ENCODE measurements around the gene PCNX1. TPM values are rescaled to one million over a fixed set of nuclear protein-coding genes. Genes with fewer than 3 reads are reported as not detected.

PCNX1 gene
- total RNA-seq, 2 experiments from 2014 or later: 67.8 to 68.9 TPM

- peak; percentile 60 for ATAC-seq
- H3K36me3 Mint-ChIP-seq (ENCODE audit: low read depth): peaks cover 37% of the 10 kb centered on the region
- H3K4me3 Mint-ChIP-seq: no peak overlapping the region
- no peaks in the 10 kb centered on the region for H3K27me3 Mint-ChIP-seq (ENCODE audit: low read depth)
- CTCF ChIA-PET: interaction anchor here (0.6 to 4.8 kb wide), 22 partner anchors 9 to 752 kb away, joined by 3 to 31 read pairs (median 4); no protein-coding TSS in a partner anchor
- H3K27ac Mint-ChIP-seq: no peak overlapping the region
- no peaks in the 10 kb centered on the region for H3K4me1 Mint-ChIP-seq (ENCODE audit: low read depth)
- DNase-seq: peak; percentile 44
- POLR2A ChIA-PET: no interaction called here
- no peaks in the 10 kb centered on the region for H3K9me3 Mint-ChIP-seq (ENCODE audit: insufficient read depth)
Observed at GRCh38 chr14:71103662-71104484, 196.6 kb downstream of the PCNX1 start.

DNA sequence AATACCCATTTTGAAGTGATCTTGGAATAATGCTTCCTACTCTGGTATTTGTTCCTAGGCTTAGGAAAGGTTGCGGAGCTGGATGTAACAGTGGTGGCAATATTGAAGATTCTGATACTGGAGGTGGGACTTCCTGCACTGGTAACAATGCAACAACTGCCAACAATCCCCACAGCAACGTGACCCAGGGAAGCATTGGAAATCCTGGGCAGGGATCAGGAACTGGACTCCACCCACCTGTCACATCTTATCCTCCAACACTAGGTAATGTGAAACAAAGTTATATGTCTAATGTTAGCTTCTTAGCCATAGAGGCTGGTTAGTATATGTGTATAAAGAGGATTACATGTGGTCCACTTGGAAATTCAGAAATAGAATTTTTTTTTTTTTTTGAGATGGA lies 197.9 kb downstream of the PCNX1 start:
- ATAC-seq (no peak), DNase-seq (no peak)
- peaks cover 44% of the 10 kb centered on the region for H3K36me3 Mint-ChIP-seq (ENCODE audit: low read depth)
- CTCF ChIA-PET: interaction anchor here (0.6 to 4.8 kb wide), 8 partner anchors 9 to 750 kb away, joined by 3 to 31 read pairs (median 4); no protein-coding TSS in a partner anchor
- no peak overlapping the region for H3K27ac Mint-ChIP-seq
- H3K9me3 Mint-ChIP-seq (ENCODE audit: insufficient read depth): no peaks in the 10 kb centered on the region
- H3K4me3 Mint-ChIP-seq: no peak overlapping the region
- POLR2A ChIA-PET: no interaction called here
- no peaks in the 10 kb centered on the region for H3K4me1 Mint-ChIP-seq (ENCODE audit: low read depth)
- H3K27me3 Mint-ChIP-seq (ENCODE audit: low read depth): no peaks in the 10 kb centered on the region

DNA sequence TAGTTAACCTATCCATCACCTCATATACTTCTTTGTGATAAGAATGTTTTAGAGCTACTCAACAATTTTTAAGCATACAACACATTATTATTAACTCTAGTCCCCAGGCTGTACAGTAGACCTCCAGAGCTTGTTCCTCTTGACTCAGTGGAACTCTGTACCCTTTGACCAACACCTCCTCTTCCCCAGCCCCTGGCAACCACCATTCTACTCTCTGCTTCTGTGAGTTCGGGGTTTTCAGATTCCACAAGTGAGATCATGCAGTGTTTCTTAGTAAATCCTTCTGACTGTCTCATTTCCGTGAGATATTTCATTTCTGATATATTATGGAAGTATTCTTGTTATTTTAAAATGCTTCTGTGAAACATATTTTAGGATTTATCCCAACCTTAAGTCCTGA lies 200.7 kb downstream of the PCNX1 start:
- Mint-ChIP-seq H3K9me3 (ENCODE audit: insufficient read depth) (no peaks in the 10 kb centered on the region), H3K4me1 (ENCODE audit: low read depth) (no peaks in the 10 kb centered on the region), H3K36me3 (ENCODE audit: low read depth) (peaks cover 53% of the 10 kb centered on the region), H3K27me3 (ENCODE audit: low read depth) (no peaks in the 10 kb centered on the region), H3K4me3 (no peak overlapping the region), H3K27ac (no peak overlapping the region)
- ATAC-seq (no peak), DNase-seq (no peak)
- ChIA-PET POLR2A (no interaction called here), CTCF (interaction anchor here (0.7 to 1.3 kb wide), 3 partner anchors 31 to 645 kb away, joined by 3 to 5 read pairs (median 5); no protein-coding TSS in a partner anchor)

GRCh38 chr14:71108398-71109119 lies 201.3 kb downstream of the PCNX1 start:
- Mint-ChIP-seq H3K9me3 (ENCODE audit: insufficient read depth) (no peaks in the 10 kb centered on the region), H3K27ac (peak overlapping the region; percentile 22), H3K4me3 (no peak overlapping the region), H3K4me1 (ENCODE audit: low read depth) (no peaks in the 10 kb centered on the region), H3K36me3 (ENCODE audit: low read depth) (peaks cover 50% of the 10 kb centered on the region), H3K27me3 (ENCODE audit: low read depth) (no peaks in the 10 kb centered on the region)
- ChIA-PET POLR2A (interaction anchor here (0.5 kb wide), 1 partner anchor 70 kb away, joined by 3 read pairs; no protein-coding TSS in a partner anchor), CTCF (no interaction called here)
- DNase-seq: no peak
- no peak for ATAC-seq

DNA sequence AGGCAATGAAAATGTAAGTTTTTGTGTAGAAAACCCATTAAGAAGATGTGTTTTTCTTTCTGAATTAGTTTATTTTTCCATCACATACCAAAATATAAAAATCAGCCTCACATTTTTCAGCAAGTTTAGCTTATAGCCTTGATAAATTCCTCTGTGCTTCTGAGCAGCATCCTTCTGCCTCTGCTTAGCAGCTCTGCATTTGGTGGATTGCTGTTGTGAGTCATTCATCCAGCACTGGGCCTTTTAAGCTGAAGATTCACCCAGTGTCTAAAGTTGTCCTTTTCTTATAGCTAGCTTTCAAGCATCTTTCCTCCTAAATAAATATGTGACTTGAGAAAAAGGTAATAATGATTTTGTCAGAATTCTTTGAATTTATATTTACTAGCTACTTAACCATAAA lies 206.1 kb downstream of the PCNX1 start:
- H3K9me3 Mint-ChIP-seq (ENCODE audit: insufficient read depth): no peaks in the 10 kb centered on the region
- H3K4me1 Mint-ChIP-seq (ENCODE audit: low read depth): no peaks in the 10 kb centered on the region
- no peak overlapping the region for H3K4me3 Mint-ChIP-seq
- ATAC-seq: no peak
- CTCF ChIA-PET: interaction anchor here (0.9 to 1.5 kb wide), 3 partner anchors 9 to 12 kb away, joined by 3 to 5 read pairs (median 3); no protein-coding TSS in a partner anchor
- POLR2A ChIA-PET: interaction anchor here (0.6 kb wide), 1 partner anchor 1100 kb away, joined by 3 read pairs; no protein-coding TSS in a partner anchor
- H3K27ac Mint-ChIP-seq: no peak overlapping the region
- DNase-seq: no peak
- H3K36me3 Mint-ChIP-seq (ENCODE audit: low read depth): peaks cover 47% of the 10 kb centered on the region
- no peaks in the 10 kb centered on the region for H3K27me3 Mint-ChIP-seq (ENCODE audit: low read depth)

DNA sequence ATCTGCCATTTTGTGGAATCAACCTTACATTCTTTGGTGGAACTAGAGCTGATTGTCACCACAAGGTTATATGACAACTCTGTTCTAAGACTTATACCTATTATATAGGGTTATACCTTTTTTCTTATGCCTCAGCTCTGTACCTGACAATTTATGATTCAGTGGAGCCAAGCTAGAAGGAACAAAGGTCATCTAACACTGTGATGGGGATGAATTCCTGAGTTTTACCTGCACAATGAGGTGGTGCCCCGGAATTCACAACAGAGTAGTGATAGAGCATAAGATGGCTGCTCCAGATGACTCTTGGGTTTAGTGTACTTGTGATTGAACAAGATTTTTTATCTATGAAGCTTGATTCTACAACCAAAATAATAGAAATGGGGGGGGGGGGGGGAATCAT lies 207.3 kb downstream of the PCNX1 start:
- ChIA-PET POLR2A (interaction anchor here (0.6 kb wide), 1 partner anchor 1626 kb away, joined by 5 read pairs; no protein-coding TSS in a partner anchor), CTCF (interaction anchor here (0.6 to 1.5 kb wide), 5 partner anchors 10 to 741 kb away, joined by 3 to 7 read pairs (median 4); no protein-coding TSS in a partner anchor)
- ATAC-seq: no peak
- H3K36me3 Mint-ChIP-seq (ENCODE audit: low read depth): peaks cover 48% of the 10 kb centered on the region
- H3K27me3 Mint-ChIP-seq (ENCODE audit: low read depth): no peaks in the 10 kb centered on the region
- no peak overlapping the region for H3K4me3 Mint-ChIP-seq
- no peaks in the 10 kb centered on the region for H3K4me1 Mint-ChIP-seq (ENCODE audit: low read depth)
- no peak overlapping the region for H3K27ac Mint-ChIP-seq
- no peak for DNase-seq
- H3K9me3 Mint-ChIP-seq (ENCODE audit: insufficient read depth): no peaks in the 10 kb centered on the region

DNA sequence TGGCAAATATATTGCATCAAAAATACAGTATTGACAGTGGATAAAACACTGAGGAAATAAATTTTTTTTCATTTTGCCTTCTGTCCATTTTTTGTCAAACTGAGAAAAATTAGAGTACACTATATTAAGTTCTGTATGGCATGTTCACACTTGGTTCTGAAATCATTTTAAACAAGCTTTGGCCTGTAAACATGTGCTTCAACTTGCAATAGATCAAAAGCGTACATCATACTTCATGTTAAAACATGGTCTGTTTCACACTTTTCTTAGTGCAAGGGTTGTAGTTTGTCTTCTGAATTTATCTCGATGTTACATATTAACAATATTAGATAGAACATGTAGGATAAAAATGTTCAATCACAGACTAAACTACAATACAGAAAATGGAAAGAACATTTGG lies 208.0 kb downstream of the PCNX1 start:
- no peaks in the 10 kb centered on the region for H3K9me3 Mint-ChIP-seq (ENCODE audit: insufficient read depth)

DNA sequence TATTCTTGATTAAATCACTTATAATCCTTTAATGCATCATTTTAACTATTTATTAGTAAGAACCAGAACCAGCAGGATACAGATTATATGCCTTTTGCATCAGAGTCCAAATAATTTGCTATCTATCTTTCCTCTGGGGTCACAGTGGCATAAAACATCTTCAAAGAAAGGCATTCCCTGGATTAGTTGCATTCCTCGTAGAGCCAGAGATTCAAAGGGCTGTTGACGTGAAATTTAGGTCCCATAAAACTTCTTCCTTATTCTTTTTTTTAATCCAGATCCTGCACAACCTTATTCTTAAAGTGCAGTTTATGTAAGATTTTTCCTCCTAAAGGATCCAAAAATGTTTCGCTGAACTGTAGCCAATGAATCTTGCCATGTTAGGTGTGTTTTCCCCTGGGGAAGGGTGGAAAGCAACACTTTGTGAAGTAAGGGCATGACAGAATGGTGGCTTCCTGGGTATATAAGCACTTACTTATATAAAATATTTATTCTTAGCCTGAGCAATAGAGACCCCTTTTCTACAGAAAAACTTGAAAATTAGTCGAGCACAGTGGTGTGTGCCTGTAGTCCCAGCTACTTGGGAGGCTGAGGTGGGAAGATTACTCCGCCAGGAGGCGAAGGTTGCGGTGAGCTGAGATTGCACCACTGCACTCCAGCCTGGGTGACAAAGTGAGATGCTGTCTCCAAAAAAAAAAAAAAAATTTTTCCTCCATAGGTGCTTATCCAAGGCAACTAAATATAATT lies 208.7 kb downstream of the PCNX1 start:
- Mint-ChIP-seq H3K4me3 (no peak overlapping the region), H3K27me3 (ENCODE audit: low read depth) (no peaks in the 10 kb centered on the region), H3K9me3 (ENCODE audit: insufficient read depth) (no peaks in the 10 kb centered on the region), H3K27ac (no peak overlapping the region), H3K36me3 (ENCODE audit: low read depth) (peaks cover 35% of the 10 kb centered on the region), H3K4me1 (ENCODE audit: low read depth) (no peaks in the 10 kb centered on the region)
- ATAC-seq: no peak
- CTCF ChIA-PET: no interaction called here
- no peak for DNase-seq
- POLR2A ChIA-PET: no interaction called here

More for the DNA sequence above, 208.0 kb downstream of the PCNX1 start:
- Mint-ChIP-seq H3K27ac (no peak overlapping the region), H3K27me3 (ENCODE audit: low read depth) (no peaks in the 10 kb centered on the region), H3K4me3 (no peak overlapping the region), H3K36me3 (ENCODE audit: low read depth) (peaks cover 41% of the 10 kb centered on the region), H3K4me1 (ENCODE audit: low read depth) (no peaks in the 10 kb centered on the region)
- ATAC-seq (no peak), DNase-seq (no peak)
- ChIA-PET CTCF (interaction anchor here (0.6 to 1.3 kb wide), 4 partner anchors 11 to 740 kb away, joined by 3 to 7 read pairs (median 4); no protein-coding TSS in a partner anchor), POLR2A (no interaction called here)

DNA sequence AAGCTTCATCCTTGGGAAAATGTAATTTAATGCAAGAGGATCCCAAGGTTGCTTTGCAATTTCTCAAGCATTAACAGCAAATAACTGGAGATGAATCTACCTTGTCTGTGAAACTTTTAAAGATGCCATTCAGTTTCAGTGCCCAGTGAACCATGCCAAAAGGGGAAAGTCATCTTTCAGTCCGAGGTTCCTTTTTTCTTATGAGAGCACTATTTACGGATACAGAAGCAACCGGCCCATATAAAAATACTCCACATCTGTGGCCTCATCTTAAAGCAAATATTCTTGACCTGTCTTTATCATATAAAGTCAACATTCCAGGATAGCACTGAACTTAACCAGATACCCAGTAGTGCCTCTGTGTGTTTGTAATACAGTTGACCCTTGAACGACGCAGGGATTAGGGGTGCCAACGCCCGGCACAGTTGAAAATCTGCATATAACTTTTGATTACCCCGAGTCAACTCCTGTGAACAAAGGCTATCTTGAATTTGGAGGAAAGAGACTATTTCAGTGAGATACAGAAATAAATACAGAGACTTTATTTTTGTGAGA lies 209.4 kb downstream of the PCNX1 start:
- Mint-ChIP-seq H3K4me3 (no peak overlapping the region), H3K27me3 (ENCODE audit: low read depth) (no peaks in the 10 kb centered on the region), H3K9me3 (ENCODE audit: insufficient read depth) (no peaks in the 10 kb centered on the region), H3K4me1 (ENCODE audit: low read depth) (no peaks in the 10 kb centered on the region), H3K36me3 (ENCODE audit: low read depth) (peaks cover 29% of the 10 kb centered on the region), H3K27ac (no peak overlapping the region)
- DNase-seq (no peak), ATAC-seq (no peak)
- CTCF ChIA-PET: no interaction called here
- POLR2A ChIA-PET: no interaction called here

DNA sequence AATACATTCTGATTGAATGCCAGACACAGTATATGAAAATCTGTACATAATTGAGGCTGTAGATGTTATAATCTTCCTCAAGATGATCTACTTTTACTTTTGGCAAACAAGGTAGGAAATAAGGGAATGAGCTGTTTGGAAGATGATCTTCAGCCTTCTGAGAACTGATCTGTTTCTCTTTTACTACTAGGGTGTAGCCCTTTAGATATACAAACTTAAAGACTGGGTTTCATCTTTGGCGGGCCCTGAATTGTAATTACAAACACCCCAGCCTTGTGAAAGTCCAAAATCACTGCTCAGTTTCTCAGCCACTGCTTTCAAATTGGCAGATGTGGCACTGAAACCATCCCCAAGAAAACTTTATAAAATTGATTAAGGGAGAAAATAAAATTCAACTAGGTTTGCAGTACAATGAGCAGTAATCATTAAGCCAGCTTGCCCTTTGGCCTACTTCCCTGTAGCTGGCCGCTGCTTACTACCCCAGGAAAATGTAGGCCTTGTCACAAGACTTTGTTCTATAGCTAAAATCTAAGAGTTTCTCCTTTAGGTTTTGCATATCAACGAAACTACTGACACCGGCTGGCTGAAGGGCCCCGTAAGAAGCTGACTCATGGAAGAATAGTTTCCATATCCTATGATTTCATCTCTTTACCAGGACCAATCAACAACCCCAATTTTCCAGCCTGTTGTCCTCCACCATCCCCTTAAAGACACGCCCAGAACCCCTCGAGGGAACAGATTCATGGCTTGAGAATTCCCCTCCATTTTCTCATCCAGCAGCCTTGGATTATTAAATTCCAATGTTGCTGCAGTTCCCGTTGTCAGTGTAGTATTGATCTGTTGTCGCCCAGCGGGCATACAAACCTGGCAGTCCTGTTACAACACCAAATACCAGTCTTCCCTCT lies 210.8 kb downstream of the PCNX1 start:
- H3K27me3 Mint-ChIP-seq (ENCODE audit: low read depth): no peaks in the 10 kb centered on the region
- no peak for ATAC-seq
- peaks cover 27% of the 10 kb centered on the region for H3K36me3 Mint-ChIP-seq (ENCODE audit: low read depth)
- H3K27ac Mint-ChIP-seq: peak overlapping the region; percentile 18
- no peak for DNase-seq
- no peaks in the 10 kb centered on the region for H3K4me1 Mint-ChIP-seq (ENCODE audit: low read depth)
- CTCF ChIA-PET: interaction anchor here (2.4 kb wide), 1 partner anchor 14 kb away, joined by 9 read pairs; no protein-coding TSS in a partner anchor
- H3K9me3 Mint-ChIP-seq (ENCODE audit: insufficient read depth): no peaks in the 10 kb centered on the region
- POLR2A ChIA-PET: no interaction called here
- H3K4me3 Mint-ChIP-seq: no peak overlapping the region

All from activated CD8-positive, alpha-beta T cell treated with anti-CD3 and anti-CD28 coated beads, Interleukin-2, amount 10 ng/mL, durations not matched to agents 7 days and 5 days (primary cell).